ENCODE measurements around the gene CATSPERD.
A peak's percentile ranks its signal among the peaks of the same experiment; 100 is the strongest.

Gene CATSPERD

DNA sequence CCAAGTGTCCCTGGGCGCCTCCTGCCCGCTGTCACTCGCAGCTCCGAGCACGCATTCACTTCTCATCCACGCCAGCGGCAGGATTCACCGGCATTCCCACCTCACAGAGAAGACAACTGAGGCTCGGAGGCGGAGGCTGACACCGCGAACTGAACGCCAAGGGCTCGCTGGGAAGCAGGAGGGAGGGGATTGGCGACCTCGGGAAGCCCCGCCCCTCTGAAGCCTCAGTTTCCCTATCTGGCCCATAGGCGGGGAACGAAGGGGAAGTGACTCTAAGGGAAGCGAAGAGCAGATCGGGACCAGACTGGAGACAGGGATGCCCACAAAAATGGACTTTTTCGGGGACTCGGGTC lies 40.4 kb upstream of the CATSPERD start:
- DNase-seq (ENCODE audit: low spot score), result no peak

DNA sequence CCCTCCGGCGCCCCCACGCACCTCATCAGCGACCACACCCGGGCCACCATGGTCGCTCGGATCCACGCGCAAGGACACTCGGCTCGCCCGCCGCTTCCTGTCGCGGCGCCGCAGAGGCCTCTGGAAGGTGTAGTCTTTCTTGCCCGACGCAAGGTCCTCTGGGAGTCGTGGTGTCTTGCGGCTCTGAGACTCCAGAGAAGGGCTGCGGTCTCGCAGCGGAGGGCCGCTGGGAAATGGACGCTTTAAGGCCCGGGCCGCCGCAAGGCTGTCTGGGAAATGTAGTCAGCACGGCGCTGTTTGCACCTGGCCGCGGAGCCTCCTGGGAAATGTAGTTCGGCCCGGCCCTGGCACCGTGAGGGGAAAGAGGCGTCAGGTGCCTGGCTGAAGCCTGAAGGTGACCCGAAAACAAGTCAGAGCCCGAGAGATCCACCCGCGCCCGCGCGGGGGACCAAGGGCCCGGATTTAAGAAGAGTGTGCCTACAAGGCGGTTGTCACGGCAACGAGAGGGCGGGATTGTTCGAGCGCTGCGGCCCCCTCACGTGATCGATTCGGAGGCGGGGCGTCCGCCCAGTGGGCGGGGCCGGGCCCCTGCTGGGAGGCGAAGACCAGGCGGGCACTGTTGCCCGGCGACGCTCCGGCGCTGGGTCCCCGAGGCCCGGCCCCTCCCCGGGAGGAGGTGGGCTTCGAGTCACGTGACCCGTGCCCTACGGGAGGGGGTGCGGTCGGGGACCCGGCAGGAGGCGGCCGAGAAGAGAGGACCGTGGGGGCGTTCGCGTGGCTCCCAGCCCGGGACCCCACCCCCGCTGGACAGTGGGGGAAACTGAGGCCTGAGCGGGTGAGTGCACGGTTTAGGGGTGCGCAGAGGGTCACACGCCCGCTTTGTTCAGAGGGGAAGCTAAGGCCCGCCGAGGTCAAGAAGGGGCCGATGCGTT lies 39.7 kb upstream of the CATSPERD start, which contains the start of the genes HSD11B1L and MICOS13:
HSD11B1L (plus strand) TSS at position 591 of the 932 bp plus-strand sequence. CDS start 3,806 bp downstream, outside the sequence.
MICOS13 (minus strand) TSS at position 80 of the 932 bp plus-strand sequence; CDS start at position 50, 30 bp downstream.
- in situ Hi-C loops (cut with MboI; ENCODE audit: low sequenced_read_pairs, unreplicated experiment), result no loop called here
- peak; percentile 97 for DNase-seq (ENCODE audit: low spot score)
- TF ChIP-seq, protein P1, sequence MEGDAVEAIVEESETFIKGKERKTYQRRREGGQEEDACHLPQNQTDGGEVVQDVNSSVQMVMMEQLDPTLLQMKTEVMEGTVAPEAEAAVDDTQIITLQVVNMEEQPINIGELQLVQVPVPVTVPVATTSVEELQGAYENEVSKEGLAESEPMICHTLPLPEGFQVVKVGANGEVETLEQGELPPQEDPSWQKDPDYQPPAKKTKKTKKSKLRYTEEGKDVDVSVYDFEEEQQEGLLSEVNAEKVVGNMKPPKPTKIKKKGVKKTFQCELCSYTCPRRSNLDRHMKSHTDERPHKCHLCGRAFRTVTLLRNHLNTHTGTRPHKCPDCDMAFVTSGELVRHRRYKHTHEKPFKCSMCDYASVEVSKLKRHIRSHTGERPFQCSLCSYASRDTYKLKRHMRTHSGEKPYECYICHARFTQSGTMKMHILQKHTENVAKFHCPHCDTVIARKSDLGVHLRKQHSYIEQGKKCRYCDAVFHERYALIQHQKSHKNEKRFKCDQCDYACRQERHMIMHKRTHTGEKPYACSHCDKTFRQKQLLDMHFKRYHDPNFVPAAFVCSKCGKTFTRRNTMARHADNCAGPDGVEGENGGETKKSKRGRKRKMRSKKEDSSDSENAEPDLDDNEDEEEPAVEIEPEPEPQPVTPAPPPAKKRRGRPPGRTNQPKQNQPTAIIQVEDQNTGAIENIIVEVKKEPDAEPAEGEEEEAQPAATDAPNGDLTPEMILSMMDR (IDR thresholded peaks at IDR 0.05; ENCODE audit: borderline replicate concordance, control extremely low read depth, extremely low read depth, insufficient read depth, missing control alignments), result no peak

More for the DNA sequence above, 40.4 kb upstream of the CATSPERD start:
- TF ChIP-seq, protein P1 (IDR thresholded peaks at IDR 0.05; ENCODE audit: borderline replicate concordance, control extremely low read depth, extremely low read depth, insufficient read depth, missing control alignments), result no peak
- in situ Hi-C loops (cut with MboI; ENCODE audit: low sequenced_read_pairs, unreplicated experiment), result no loop called here

DNA sequence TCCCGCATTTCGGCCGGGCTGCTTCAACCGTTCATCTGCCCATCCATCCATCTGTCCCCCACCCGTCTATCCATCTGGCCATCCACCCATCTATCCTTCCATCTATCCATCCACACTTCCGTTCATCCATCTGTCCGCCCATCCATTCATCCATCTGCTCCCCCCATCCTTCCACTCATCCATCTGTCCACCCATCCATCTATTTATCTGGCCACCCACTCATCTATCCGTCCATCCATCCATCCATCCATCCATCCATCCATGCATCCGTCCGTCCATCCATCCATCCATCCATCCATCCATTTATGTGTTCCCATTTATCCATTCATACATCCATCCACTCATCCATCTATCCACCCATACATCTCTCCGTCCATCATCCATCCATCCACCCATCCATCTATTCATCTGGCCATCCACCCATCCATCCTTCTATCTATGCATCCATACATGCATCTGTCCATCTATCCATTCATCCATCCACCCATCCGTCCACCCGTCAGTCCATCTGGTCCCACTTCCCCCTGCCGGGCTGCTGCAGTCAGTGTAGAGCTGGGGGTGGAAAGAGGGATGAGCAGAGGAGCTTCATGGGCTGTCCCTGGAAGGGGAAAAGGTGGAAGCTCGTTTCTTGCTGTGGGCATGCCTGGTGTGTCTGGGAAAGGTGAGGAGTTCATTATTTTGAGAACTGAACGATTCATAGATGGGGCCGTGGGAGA lies 38.9 kb upstream of the CATSPERD start:
- TF ChIP-seq, protein P1 (IDR thresholded peaks at IDR 0.05; ENCODE audit: borderline replicate concordance, control extremely low read depth, extremely low read depth, insufficient read depth, missing control alignments), result no peak
- no peak for DNase-seq (ENCODE audit: low spot score)
- in situ Hi-C loops (cut with MboI; ENCODE audit: low sequenced_read_pairs, unreplicated experiment), result no loop called here

DNA sequence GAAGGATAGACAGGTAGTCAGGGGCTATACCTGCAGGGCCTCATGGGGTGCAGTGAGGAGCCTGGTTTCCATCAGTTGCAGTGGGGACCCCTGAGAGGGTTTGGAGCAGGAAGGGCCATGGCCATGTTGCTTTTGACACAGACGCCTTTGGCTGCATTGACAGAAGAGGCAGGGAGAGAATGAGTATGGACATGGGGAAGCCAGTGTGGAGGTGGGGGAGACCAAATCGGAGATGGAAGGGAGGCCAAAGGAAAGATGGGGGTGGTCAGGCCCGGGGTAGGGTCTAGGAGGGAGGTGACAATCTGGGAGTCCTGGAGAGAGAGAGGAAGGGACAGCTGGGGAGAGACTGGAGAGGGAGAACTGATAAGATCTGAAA lies 38.3 kb upstream of the CATSPERD start:
- in situ Hi-C loops (cut with MboI; ENCODE audit: low sequenced_read_pairs, unreplicated experiment), result no loop called here
- TF ChIP-seq, protein P1 (IDR thresholded peaks at IDR 0.05; ENCODE audit: borderline replicate concordance, control extremely low read depth, extremely low read depth, insufficient read depth, missing control alignments), result no peak
- no peak for DNase-seq (ENCODE audit: low spot score)

DNA sequence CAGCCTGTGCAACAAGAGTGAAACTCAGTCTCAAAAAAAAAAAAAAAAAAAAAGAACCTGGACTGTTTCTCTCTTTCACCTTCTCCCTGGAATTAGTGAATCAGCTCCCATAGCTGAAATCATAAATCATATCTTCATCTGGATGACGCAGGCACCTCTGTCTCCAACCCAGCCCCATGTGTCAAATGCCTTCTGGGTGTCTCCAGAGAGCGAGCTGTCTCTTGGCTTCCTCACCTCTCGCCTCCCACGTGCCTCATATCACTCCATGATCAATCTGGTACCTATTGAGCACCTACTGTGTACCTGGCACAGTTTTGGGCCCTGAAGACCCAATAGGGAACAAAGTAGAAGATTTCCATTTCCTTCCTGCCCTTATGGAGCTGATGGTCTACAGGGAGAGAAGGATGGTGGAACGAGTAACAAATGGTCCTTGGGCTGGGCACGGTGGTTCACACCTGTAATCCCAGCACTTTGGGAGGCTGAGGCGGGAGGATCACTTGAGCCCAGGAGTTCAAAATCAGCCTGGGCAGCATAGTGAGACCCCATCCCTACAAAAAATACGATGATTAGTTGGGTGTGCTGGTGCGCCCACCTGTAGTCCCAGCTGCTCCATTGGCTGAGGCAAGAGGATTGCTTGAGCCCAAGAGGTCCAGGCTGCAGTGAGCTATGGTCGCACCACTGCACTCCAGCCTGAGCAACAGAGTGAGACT lies 37.1 kb upstream of the CATSPERD start:
- in situ Hi-C loops (cut with MboI; ENCODE audit: low sequenced_read_pairs, unreplicated experiment), result no loop called here
- no peak for DNase-seq (ENCODE audit: low spot score)
- TF ChIP-seq, protein P1 (IDR thresholded peaks at IDR 0.05; ENCODE audit: borderline replicate concordance, control extremely low read depth, extremely low read depth, insufficient read depth, missing control alignments), result no peak

Measured in GM13976 (cell line).